ENCODE measurements around the gene TUBG2. TPM values are rescaled to one million over a fixed set of nuclear protein-coding genes. Genes with fewer than 3 reads are reported as not detected.

The TUBG2 gene
- polyA plus RNA-seq, 1 of the 3 experiments (the other 2 are of a cell fraction): 33.9 TPM

GRCh38 chr17:42691021-42691545 is 32.0 kb downstream of the TUBG2 start:
- H4K20me1 ChIP-seq (ENCODE audit: insufficient read depth): no peaks in the 10 kb centered on the region
- DNase-seq: peak; percentile 14
- no peaks in the 10 kb centered on the region for H3K9me2 ChIP-seq
- H3K36me3 ChIP-seq (replicated peaks in 1 of 2; ENCODE audit: control insufficient read depth in 1 of 2, insufficient read depth in 2 of 2, low read length in 1 of 2): peaks cover 12 to 58% of the 10 kb centered on the region in 2 experiments
- H3F3A ChIP-seq (replicated peaks; ENCODE audit: insufficient read depth): no peaks in the 10 kb centered on the region
- 100% methylated on average over 2 of the region's 12 CpGs for WGBS (ENCODE audit: low lambda C conversion rate)
- no peaks in the 10 kb centered on the region for H3K27me3 ChIP-seq (ENCODE audit: insufficient read depth)
- H3K4me3 ChIP-seq (ENCODE audit: low read depth in 2 of 2, low read length in 1 of 2): no peak overlapping the region
- H3K27ac ChIP-seq (ENCODE audit: low read depth in 2 of 2, low read length in 1 of 2): no peak overlapping the region
- H2AFZ ChIP-seq (ENCODE audit: low read depth): no peak overlapping the region
- ChIA-PET CTCF (interaction anchor here (1.1 to 6.0 kb wide), 3 partner anchors 10 to 121 kb away, joined by 3 to 24 read pairs (median 5); partner anchors contain the start of genes CCR10 and PSMC3IP), POLR2A (interaction anchor here (1.1 kb wide), 1 partner anchor 8 kb away, joined by 4 read pairs; the partner anchor contains the start of gene CNTNAP1)
- H3K79me2 ChIP-seq (ENCODE audit: insufficient read depth): no peaks in the 10 kb centered on the region
- TF ChIP-seq FOXM1 (IDR thresholded peaks at IDR 0.05; ENCODE audit: low read depth) (no peak), TAF1 (IDR thresholded peaks at IDR 0.05; ENCODE audit: borderline replicate concordance, low read depth, low read length) (no peak), TCF12 (IDR thresholded peaks at IDR 0.05) (no peak), FOSL2 (IDR thresholded peaks at IDR 0.05; ENCODE audit: borderline replicate concordance, low read depth) (no peak), RCOR1 (IDR thresholded peaks at IDR 0.05; ENCODE audit: low read length) (no peak), EZH2phosphoT487 (IDR thresholded peaks at IDR 0.05; ENCODE audit: borderline replicate concordance, low read depth) (no peak), ELF1 (IDR thresholded peaks at IDR 0.05) (no peak), REST (IDR thresholded peaks at IDR 0.05; ENCODE audit: low read depth, low read length) (no peak), RAD21 (IDR thresholded peaks at IDR 0.05; ENCODE audit: low read length) (no peak), CHD2 (IDR thresholded peaks at IDR 0.05; ENCODE audit: low read length, partially characterized antibody) (no peak), RXRA (IDR thresholded peaks at IDR 0.05; ENCODE audit: borderline replicate concordance, low read depth) (no peak)
- peaks cover 0 to 2% of the 10 kb centered on the region in 2 experiments; a peak in 1 of 4 replicates for H3K4me1 ChIP-seq (ENCODE audit: control insufficient read depth in 1 of 2, insufficient read depth in 2 of 2, low read depth in 1 of 2, low read length in 1 of 2)
- H3K9me3 ChIP-seq: no peaks in the 10 kb centered on the region
- no peak overlapping the region for H3K9ac ChIP-seq
- no peak overlapping the region for H3K4me2 ChIP-seq

- Histone ChIP-seq H4K20me1 (ENCODE audit: insufficient read depth) (no peaks in the 10 kb centered on the region), H3K36me3 (replicated peaks in 1 of 2; ENCODE audit: control insufficient read depth in 1 of 2, insufficient read depth in 2 of 2, low read length in 1 of 2) (peaks cover 12 to 50% of the 10 kb centered on the region in 2 experiments), H3K4me3 (ENCODE audit: low read depth in 2 of 2, low read length in 1 of 2) (no peak overlapping the region), H3K9me2 (no peaks in the 10 kb centered on the region), H2AFZ (ENCODE audit: low read depth) (no peak overlapping the region), H3K4me2 (no peak overlapping the region), H3F3A (replicated peaks; ENCODE audit: insufficient read depth) (no peaks in the 10 kb centered on the region), H3K27ac (ENCODE audit: low read depth in 2 of 2, low read length in 1 of 2) (no peak overlapping the region), H3K79me2 (ENCODE audit: insufficient read depth) (no peaks in the 10 kb centered on the region), H3K4me1 (ENCODE audit: control insufficient read depth in 1 of 2, insufficient read depth in 2 of 2, low read depth in 1 of 2, low read length in 1 of 2) (no peaks in the 10 kb centered on the region), H3K9me3 (no peaks in the 10 kb centered on the region), H3K27me3 (ENCODE audit: insufficient read depth) (no peaks in the 10 kb centered on the region), H3K9ac (no peak overlapping the region)
- peak; percentile 19 for DNase-seq
- POLR2A ChIA-PET: no interaction called here
- CTCF ChIA-PET: interaction anchor here (1.1 to 6.0 kb wide), 4 partner anchors 11 to 114 kb away, joined by 3 to 24 read pairs (median 4); partner anchors contain the start of genes CCR10 and PSMC3IP
- WGBS (ENCODE audit: low lambda C conversion rate): 88% methylated on average over 4 of the region's 11 CpGs
- TF ChIP-seq TEAD4 (IDR thresholded peaks at IDR 0.05; ENCODE audit: borderline replicate concordance, insufficient read depth) (no peak), GABPA (IDR thresholded peaks at IDR 0.05; ENCODE audit: low read depth) (no peak), YY1 (IDR thresholded peaks at IDR 0.05; ENCODE audit: low read depth) (no peak), FOXM1 (IDR thresholded peaks at IDR 0.05; ENCODE audit: low read depth) (no peak), ELF1 (IDR thresholded peaks at IDR 0.05) (no peak), EP300 (IDR thresholded peaks at IDR 0.05; ENCODE audit: borderline replicate concordance in 1 of 2, low read depth in 1 of 2, low read length in 1 of 2) (no peak), TCF12 (IDR thresholded peaks at IDR 0.05) (no peak), MEF2A (IDR thresholded peaks at IDR 0.05; ENCODE audit: borderline replicate concordance, low read depth) (no peak), POLR2AphosphoS5 (IDR thresholded peaks at IDR 0.05; ENCODE audit: low read depth, low read length) (no peak), NRF1 (IDR thresholded peaks at IDR 0.05; ENCODE audit: low read depth, low read length) (no peak), RXRA (IDR thresholded peaks at IDR 0.05; ENCODE audit: borderline replicate concordance, low read depth) (no peak), CTCF (IDR thresholded peaks at IDR 0.05) (no peak), PBX3 (IDR thresholded peaks at IDR 0.05) (no peak), JUND (IDR thresholded peaks at IDR 0.05) (no peak), USF2 (IDR thresholded peaks at IDR 0.05; ENCODE audit: borderline replicate concordance, low read depth, low read length) (no peak)
Measured at GRCh38 chr17:42692489-42692888, 33.4 kb downstream of the TUBG2 start.

Data from SK-N-SH (cell line).